MCF 10A (cell line): Measurements from ENCODE around the gene ARID3B. TPM values are rescaled to one million over a fixed set of nuclear protein-coding genes. Genes with fewer than 3 reads are reported as not detected.
A peak's percentile ranks its signal among the peaks of the same experiment; 100 is the strongest.

Experiments used
- BruUV-seq: library from RNA; stranded (reverse); fragments of 400-500 nt; replicated peaks from 2 replicates; lab custom pipeline; 2021; lab: Mats Ljungman, UMichigan
- CTCF ChIA-PET: fragments of 300-600 bp; sonication (Branson Sonifier 250); formaldehyde crosslinking; extraction: SDS; loops from one replicate; lab custom pipeline; 2021; ENCODE audit warnings: antibody characterized with exemption, inconsistent platforms; lab: Yijun Ruan, JAX
- POLR2A ChIA-PET: fragments of 300-600, 350-650 bp; sonication (Branson Sonifier 250); formaldehyde crosslinking; extraction: SDS; loops from one replicate; lab custom pipeline; 2020; ENCODE audit warnings: antibody characterized with exemption, inconsistent platforms; lab: Yijun Ruan, JAX
- DNase-seq: peaks from one replicate; pipeline ENCODE4 v3.0.0-alpha.2; 2018; ENCODE audit not compliant: unreplicated experiment
- H3K27ac Mint-ChIP-seq: one replicate; pipeline ENCODE4 v1.8.0; 2022; ENCODE audit warnings: mild to moderate bottlenecking, low read depth, mixed read lengths; ENCODE audit not compliant: unreplicated experiment
- H3K27me3 Mint-ChIP-seq: one replicate; pipeline ENCODE4 v1.8.0; 2022; ENCODE audit warnings: mixed read lengths; ENCODE audit not compliant: insufficient read depth, unreplicated experiment
- H3K36me3 Mint-ChIP-seq: one replicate; pipeline ENCODE4 v1.8.0; 2022; ENCODE audit warnings: mild to moderate bottlenecking, moderate library complexity, mixed read lengths; ENCODE audit not compliant: insufficient read depth, unreplicated experiment
- H3K4me1 Mint-ChIP-seq: one replicate; pipeline ENCODE4 v1.8.0; 2022; ENCODE audit warnings: mixed read lengths; ENCODE audit not compliant: insufficient read depth, unreplicated experiment
- H3K4me3 Mint-ChIP-seq: one replicate; pipeline ENCODE4 v1.8.0; 2022; ENCODE audit warnings: mild to moderate bottlenecking, moderate library complexity, mixed read lengths; ENCODE audit not compliant: unreplicated experiment
- H3K9me3 Mint-ChIP-seq: one replicate; pipeline ENCODE4 v1.8.0; 2022; ENCODE audit warnings: mixed read lengths; ENCODE audit not compliant: unreplicated experiment
- intact Hi-C: fragments of 100-400 bp; cut with micrococcal nuclease; formaldehyde crosslinking; loops from 2 replicates; pipeline ENCODE4 v1.14.1; 2022
- total RNA-seq: library from RNA; stranded (reverse); gene quantifications from 2 replicates; pipeline ENCODE4 v1.2.3, GENCODE V29; 2022
- TF ChIP-seq, protein P1 (sequence below): fragments of 200-600 bp; IDR thresholded peaks from one replicate; pipeline ENCODE4 v1.8.0; 2022; ENCODE audit warnings: antibody characterized with exemption, mild to moderate bottlenecking; ENCODE audit not compliant: unreplicated experiment

The ARID3B gene
- total RNA-seq, 1 experiment from 2014 or later = 4.7 TPM

- Mint-ChIP-seq H3K27ac (no peak overlapping the region), H3K4me1 (no peaks in the 10 kb centered on the region), H3K36me3 (peaks cover 6% of the 10 kb centered on the region), H3K4me3 (no peak overlapping the region), H3K9me3 (no peaks in the 10 kb centered on the region), H3K27me3 (peaks cover 8% of the 10 kb centered on the region)
- intact Hi-C loops = no loop called here
- ChIA-PET CTCF (interaction anchor here (0.6 to 0.9 kb wide), 2 partner anchors 173 to 194 kb away, joined by 3 read pairs; no protein-coding TSS in a partner anchor), POLR2A (interaction anchor here (0.7 to 1.0 kb wide), 2 partner anchors 10 to 59 kb away, joined by 3 to 5 read pairs; partner anchors contain the start of gene CLK3)
- no TSS peak for BruUV-seq
- TF ChIP-seq, protein P1, sequence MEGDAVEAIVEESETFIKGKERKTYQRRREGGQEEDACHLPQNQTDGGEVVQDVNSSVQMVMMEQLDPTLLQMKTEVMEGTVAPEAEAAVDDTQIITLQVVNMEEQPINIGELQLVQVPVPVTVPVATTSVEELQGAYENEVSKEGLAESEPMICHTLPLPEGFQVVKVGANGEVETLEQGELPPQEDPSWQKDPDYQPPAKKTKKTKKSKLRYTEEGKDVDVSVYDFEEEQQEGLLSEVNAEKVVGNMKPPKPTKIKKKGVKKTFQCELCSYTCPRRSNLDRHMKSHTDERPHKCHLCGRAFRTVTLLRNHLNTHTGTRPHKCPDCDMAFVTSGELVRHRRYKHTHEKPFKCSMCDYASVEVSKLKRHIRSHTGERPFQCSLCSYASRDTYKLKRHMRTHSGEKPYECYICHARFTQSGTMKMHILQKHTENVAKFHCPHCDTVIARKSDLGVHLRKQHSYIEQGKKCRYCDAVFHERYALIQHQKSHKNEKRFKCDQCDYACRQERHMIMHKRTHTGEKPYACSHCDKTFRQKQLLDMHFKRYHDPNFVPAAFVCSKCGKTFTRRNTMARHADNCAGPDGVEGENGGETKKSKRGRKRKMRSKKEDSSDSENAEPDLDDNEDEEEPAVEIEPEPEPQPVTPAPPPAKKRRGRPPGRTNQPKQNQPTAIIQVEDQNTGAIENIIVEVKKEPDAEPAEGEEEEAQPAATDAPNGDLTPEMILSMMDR = no peak
- no peak for DNase-seq
Observed at GRCh38 chr15:74604983-74605794, 64.2 kb downstream of the ARID3B start.

GRCh38 chr15:74605795-74606150, 64.8 kb downstream of the ARID3B start:
- BruUV-seq = no TSS peak
- no peaks in the 10 kb centered on the region for H3K4me1 Mint-ChIP-seq
- H3K36me3 Mint-ChIP-seq = peaks cover 6% of the 10 kb centered on the region
- ChIA-PET CTCF (interaction anchor here (0.9 kb wide), 1 partner anchor 194 kb away, joined by 3 read pairs; no protein-coding TSS in a partner anchor), POLR2A (interaction anchor here (0.6 kb wide), 1 partner anchor 139 kb away, joined by 3 read pairs; no protein-coding TSS in a partner anchor)
- no peak overlapping the region for H3K4me3 Mint-ChIP-seq
- TF ChIP-seq, protein P1 = no peak
- H3K27ac Mint-ChIP-seq = no peak overlapping the region
- intact Hi-C loops = no loop called here
- DNase-seq = no peak
- H3K9me3 Mint-ChIP-seq = no peaks in the 10 kb centered on the region
- H3K27me3 Mint-ChIP-seq = peaks cover 8% of the 10 kb centered on the region

- Mint-ChIP-seq H3K4me3 (no peak overlapping the region), H3K27me3 (peaks cover 16% of the 10 kb centered on the region), H3K27ac (peak overlapping the region; percentile 42), H3K36me3 (peaks cover 7% of the 10 kb centered on the region), H3K9me3 (no peaks in the 10 kb centered on the region), H3K4me1 (no peaks in the 10 kb centered on the region)
- intact Hi-C loops = no loop called here
- TF ChIP-seq, protein P1 = no peak
- CTCF ChIA-PET = no interaction called here
- POLR2A ChIA-PET = no interaction called here
- BruUV-seq = no TSS peak
- DNase-seq = no peak
Observed at GRCh38 chr15:74608786-74609185, 67.8 kb downstream of the ARID3B start.

DNA sequence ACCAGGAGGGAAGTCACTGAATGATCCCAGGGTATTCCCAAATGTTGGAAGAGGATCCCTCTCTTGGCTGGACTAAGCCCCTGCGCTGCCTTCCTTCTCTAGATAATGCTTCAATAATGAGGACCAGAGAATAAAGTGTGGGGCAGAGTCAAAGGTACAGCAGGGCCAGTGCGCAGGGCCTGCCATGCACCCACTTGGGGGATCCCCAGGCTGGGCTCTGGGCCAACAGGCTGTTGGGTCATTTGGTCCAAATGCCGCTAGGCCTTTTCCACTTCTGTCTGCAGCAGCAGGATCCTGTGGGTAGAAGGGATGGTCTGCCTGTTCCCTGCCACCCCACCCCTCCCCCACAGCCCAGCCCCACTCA, 68.9 kb downstream of the ARID3B start:
- Mint-ChIP-seq H3K9me3 (no peaks in the 10 kb centered on the region), H3K27ac (no peak overlapping the region), H3K36me3 (peaks cover 6% of the 10 kb centered on the region), H3K27me3 (peaks cover 16% of the 10 kb centered on the region), H3K4me3 (no peak overlapping the region), H3K4me1 (no peaks in the 10 kb centered on the region)
- TF ChIP-seq, protein P1 = no peak
- no TSS peak for BruUV-seq
- no peak for DNase-seq
- intact Hi-C loops = loop anchor here (10.0 kb wide), 1 partner anchor 145 kb away; the partner anchor contains the start of gene UBL7
- ChIA-PET POLR2A (interaction anchor here (1.1 to 2.5 kb wide), 2 partner anchors 12 to 183 kb away, joined by 3 to 12 read pairs; no protein-coding TSS in a partner anchor), CTCF (interaction anchor here (0.8 to 1.2 kb wide), 3 partner anchors 25 to 162 kb away, joined by 3 to 5 read pairs (median 4); no protein-coding TSS in a partner anchor)
